SK-N-SH treated with all-trans-retinoic acid at 6 μM for 48 hours (cell line): ENCODE results near the gene ARMH4.

ENCODE experiments used
- ATAC-seq: fragments of 200-7000 bp; cut with Tn5 transposase; 3 replicates; pipeline ENCODE4 v1.9.1; 2020; ENCODE audit warnings: mild to moderate bottlenecking, moderate library complexity
- ARNTL ChIP-seq: fragments of 450-650 bp; formaldehyde crosslinking; IDR thresholded peaks from 2 replicates; pipeline ENCODE4 v1.5.0; 2020; ENCODE audit warnings: low read depth, mild to moderate bottlenecking, moderate library complexity, borderline replicate concordance
- BACH2 ChIP-seq: fragments of 250-450 bp; sonication (Bioruptor Pico); IDR thresholded peaks from 2 replicates; pipeline ENCODE4 v1.9.0; 2021; ENCODE audit warnings: mild to moderate bottlenecking, borderline replicate concordance
- CSDC2 ChIP-seq: fragments of 250-450 bp; sonication (Bioruptor Pico); IDR thresholded peaks from 2 replicates; pipeline ENCODE4 v1.5.0; 2020; ENCODE audit warnings: mild to moderate bottlenecking, moderate library complexity
- ESRRG ChIP-seq: fragments of 250-450 bp; sonication (Bioruptor Pico); IDR thresholded peaks from 2 replicates; pipeline ENCODE4 v1.6.1; 2021; ENCODE audit warnings: mild to moderate bottlenecking
- GLIS3 ChIP-seq: fragments of 250-450 bp; sonication (Bioruptor Pico); IDR thresholded peaks from 2 replicates; pipeline ENCODE4 v1.5.0; 2020; ENCODE audit warnings: mild to moderate bottlenecking, moderate library complexity
- ISL1 ChIP-seq: fragments of 250-450 bp; sonication (Bioruptor Pico); IDR thresholded peaks from 2 replicates; pipeline ENCODE4 v2.1.2; 2022; ENCODE audit warnings: mild to moderate bottlenecking, moderate library complexity
- OSR1 ChIP-seq: fragments of 250-450 bp; sonication (Bioruptor Pico); IDR thresholded peaks from 2 replicates; pipeline ENCODE4 v1.8.0; 2022; ENCODE audit warnings: moderate library complexity, mild to moderate bottlenecking, inconsistent platforms
- PPARA ChIP-seq: fragments of 250-450 bp; sonication (Bioruptor Pico); IDR thresholded peaks from 2 replicates; pipeline ENCODE4 v1.5.0; 2020; ENCODE audit warnings: mild to moderate bottlenecking, borderline replicate concordance
- RARB ChIP-seq: fragments of 250-450 bp; sonication (Bioruptor Pico); IDR thresholded peaks from 2 replicates; pipeline ENCODE4 v1.8.0; 2021; ENCODE audit warnings: mild to moderate bottlenecking, moderate library complexity
- SNAI2 ChIP-seq: fragments of 250-450 bp; sonication (Bioruptor Pico); IDR thresholded peaks from 2 replicates; pipeline ENCODE4 v1.5.0; 2020; ENCODE audit warnings: mild to moderate bottlenecking, moderate library complexity
- TCF4 ChIP-seq: fragments of 250-450 bp; sonication (Bioruptor Pico); IDR thresholded peaks from 2 replicates; pipeline ENCODE4 v1.8.0; 2021; ENCODE audit warnings: mild to moderate bottlenecking, moderate library complexity, borderline replicate concordance
- TOX ChIP-seq: fragments of 250-450 bp; sonication (Bioruptor Pico); IDR thresholded peaks from 2 replicates; pipeline ENCODE4 v1.8.0; 2021; ENCODE audit warnings: mild to moderate bottlenecking, moderate library complexity, borderline replicate concordance
- ZC3H10 ChIP-seq: fragments of 250-450 bp; sonication (Bioruptor Pico); IDR thresholded peaks from 2 replicates; pipeline ENCODE4 v1.5.1; 2021; ENCODE audit warnings: mild to moderate bottlenecking, moderate library complexity
- ZFP3 ChIP-seq: fragments of 250-450 bp; sonication (Bioruptor Pico); IDR thresholded peaks from 2 replicates; pipeline ENCODE4 v1.5.0; 2020; ENCODE audit warnings: mild to moderate bottlenecking, moderate library complexity
- ZFP30 ChIP-seq: fragments of 450-650 bp; formaldehyde crosslinking; IDR thresholded peaks from 2 replicates; pipeline ENCODE4 v1.5.0; 2022; ENCODE audit warnings: mild to moderate bottlenecking, moderate library complexity
- ZNF565 ChIP-seq: fragments of 450-650 bp; formaldehyde crosslinking; conservative IDR thresholded peaks from 2 replicates; pipeline ENCODE4 v1.5.0; 2020; ENCODE audit warnings: low read depth, mild to moderate bottlenecking, moderate library complexity
- ZNF70 ChIP-seq: fragments of 450-650 bp; formaldehyde crosslinking; IDR thresholded peaks from 2 replicates; pipeline ENCODE4 v1.5.0; 2020; ENCODE audit warnings: mild to moderate bottlenecking, moderate library complexity
- ZNF8 ChIP-seq: fragments of 450-650 bp; formaldehyde crosslinking; IDR thresholded peaks from 2 replicates; pipeline ENCODE4 v1.5.0; 2020; ENCODE audit warnings: mild to moderate bottlenecking, moderate library complexity
- TF ChIP-seq, protein P1 (sequence below): fragments of 250-450 bp; sonication (Bioruptor Pico); IDR thresholded peaks from 2 replicates; pipeline ENCODE4 v1.5.1; 2021; ENCODE audit warnings: mild to moderate bottlenecking, moderate library complexity
- TF ChIP-seq, protein P2 (sequence below): fragments of 250-450 bp; sonication (Bioruptor Pico); IDR thresholded peaks from 2 replicates; pipeline ENCODE4 v1.5.1; 2020; ENCODE audit warnings: low read depth, mild to moderate bottlenecking, moderate library complexity
- TF ChIP-seq, protein P3 (sequence below): fragments of 250-450 bp; sonication (Bioruptor Pico); IDR thresholded peaks from 2 replicates; pipeline ENCODE4 v1.8.0; 2021; ENCODE audit warnings: low read depth, mild to moderate bottlenecking, moderate library complexity, borderline replicate concordance
- TF ChIP-seq, protein P4 (sequence below): fragments of 250-450 bp; sonication (Bioruptor Pico); IDR thresholded peaks from 2 replicates; pipeline ENCODE4 v1.8.0; 2020; ENCODE audit warnings: mild to moderate bottlenecking, moderate library complexity, borderline replicate concordance

Gene ARMH4

DNA sequence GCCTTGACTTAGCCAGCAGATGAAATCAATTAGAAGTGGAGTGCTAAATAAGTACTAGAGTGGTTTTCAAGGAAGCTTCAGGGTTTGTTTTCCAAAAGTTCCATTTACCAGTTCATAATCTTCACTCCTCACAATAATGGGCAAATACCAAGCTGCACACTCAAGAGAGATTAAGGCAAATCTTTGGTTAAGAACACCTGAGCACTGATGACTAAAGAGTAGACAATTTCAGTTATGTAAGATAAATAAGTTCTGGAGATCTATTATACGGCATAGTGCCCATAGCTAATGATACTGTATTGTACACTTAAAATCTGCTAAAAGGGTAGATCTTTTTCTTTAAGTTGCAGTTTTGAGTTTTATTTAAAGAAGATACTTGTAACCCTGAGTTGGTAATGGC, 125.0 kb downstream of the ARMH4 start:
- no peak for ATAC-seq

DNA sequence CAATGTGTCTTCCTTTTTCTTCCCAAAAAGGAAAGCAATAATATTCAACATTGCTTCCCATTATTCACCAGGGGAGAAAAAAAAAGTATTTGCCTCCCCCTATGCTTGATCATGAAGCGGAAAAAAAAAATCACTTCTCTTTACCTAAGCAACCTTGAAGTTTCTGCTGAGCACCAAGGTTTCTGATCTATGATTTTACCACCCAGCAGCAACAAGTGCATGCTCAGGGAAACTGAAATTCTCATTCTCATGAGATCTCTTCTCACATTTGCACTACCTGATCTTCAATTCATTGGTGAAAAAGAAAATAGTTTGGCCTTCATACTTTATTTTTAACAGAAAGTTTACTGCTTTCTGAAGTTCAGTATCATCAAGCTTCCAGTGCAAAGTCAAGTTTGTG, 125.8 kb downstream of the ARMH4 start:
- TF ChIP-seq ZNF70 = no peak
- TF ChIP-seq ZC3H10 = no peak
- no peak for ATAC-seq

More for the DNA sequence above, 125.0 kb downstream of the ARMH4 start:
- TF ChIP-seq CSDC2 (no peak), OSR1 (CRISPR knock-in tag) (no peak), BACH2 (CRISPR knock-in tag) (no peak), GLIS3 (CRISPR knock-in tag) (no peak), ZFP30 (CRISPR knock-in tag) (no peak), ZNF70 (no peak), ARNTL (CRISPR knock-in tag) (no peak), SNAI2 (CRISPR knock-in tag) (no peak)
- TF ChIP-seq, protein P1, sequence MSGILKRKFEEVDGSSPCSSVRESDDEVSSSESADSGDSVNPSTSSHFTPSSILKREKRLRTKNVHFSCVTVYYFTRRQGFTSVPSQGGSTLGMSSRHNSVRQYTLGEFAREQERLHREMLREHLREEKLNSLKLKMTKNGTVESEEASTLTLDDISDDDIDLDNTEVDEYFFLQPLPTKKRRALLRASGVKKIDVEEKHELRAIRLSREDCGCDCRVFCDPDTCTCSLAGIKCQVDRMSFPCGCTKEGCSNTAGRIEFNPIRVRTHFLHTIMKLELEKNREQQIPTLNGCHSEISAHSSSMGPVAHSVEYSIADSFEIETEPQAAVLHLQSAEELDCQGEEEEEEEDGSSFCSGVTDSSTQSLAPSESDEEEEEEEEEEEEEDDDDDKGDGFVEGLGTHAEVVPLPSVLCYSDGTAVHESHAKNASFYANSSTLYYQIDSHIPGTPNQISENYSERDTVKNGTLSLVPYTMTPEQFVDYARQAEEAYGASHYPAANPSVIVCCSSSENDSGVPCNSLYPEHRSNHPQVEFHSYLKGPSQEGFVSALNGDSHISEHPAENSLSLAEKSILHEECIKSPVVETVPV = no peak
- TF ChIP-seq, protein P2, sequence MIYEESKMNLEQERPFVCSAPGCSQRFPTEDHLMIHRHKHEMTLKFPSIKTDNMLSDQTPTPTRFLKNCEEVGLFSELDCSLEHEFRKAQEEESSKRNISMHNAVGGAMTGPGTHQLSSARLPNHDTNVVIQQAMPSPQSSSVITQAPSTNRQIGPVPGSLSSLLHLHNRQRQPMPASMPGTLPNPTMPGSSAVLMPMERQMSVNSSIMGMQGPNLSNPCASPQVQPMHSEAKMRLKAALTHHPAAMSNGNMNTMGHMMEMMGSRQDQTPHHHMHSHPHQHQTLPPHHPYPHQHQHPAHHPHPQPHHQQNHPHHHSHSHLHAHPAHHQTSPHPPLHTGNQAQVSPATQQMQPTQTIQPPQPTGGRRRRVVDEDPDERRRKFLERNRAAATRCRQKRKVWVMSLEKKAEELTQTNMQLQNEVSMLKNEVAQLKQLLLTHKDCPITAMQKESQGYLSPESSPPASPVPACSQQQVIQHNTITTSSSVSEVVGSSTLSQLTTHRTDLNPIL (CRISPR knock-in tag) = no peak

DNA sequence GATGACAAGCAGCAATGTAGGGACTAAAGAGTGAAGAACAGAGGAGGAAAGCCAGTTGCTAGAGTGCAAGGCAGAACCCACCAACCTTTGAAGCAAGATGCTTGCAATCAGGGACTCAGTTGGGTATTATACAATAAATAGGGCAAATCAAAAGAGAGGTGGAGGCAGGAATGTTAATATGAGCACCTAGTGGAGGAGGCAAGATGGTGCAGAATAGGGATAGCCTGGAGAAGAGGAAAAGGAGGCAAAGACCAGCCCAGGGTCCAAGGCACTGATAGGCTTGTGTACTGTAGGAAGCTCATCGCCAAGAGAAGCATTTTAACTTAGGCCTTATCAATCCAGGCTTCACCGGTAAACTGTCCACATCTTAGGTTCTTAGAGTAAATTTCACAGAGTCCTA, 137.2 kb downstream of the ARMH4 start:
- TF ChIP-seq OSR1 (CRISPR knock-in tag) = no peak
- TF ChIP-seq SNAI2 (CRISPR knock-in tag) = no peak
- no peak for ATAC-seq

DNA sequence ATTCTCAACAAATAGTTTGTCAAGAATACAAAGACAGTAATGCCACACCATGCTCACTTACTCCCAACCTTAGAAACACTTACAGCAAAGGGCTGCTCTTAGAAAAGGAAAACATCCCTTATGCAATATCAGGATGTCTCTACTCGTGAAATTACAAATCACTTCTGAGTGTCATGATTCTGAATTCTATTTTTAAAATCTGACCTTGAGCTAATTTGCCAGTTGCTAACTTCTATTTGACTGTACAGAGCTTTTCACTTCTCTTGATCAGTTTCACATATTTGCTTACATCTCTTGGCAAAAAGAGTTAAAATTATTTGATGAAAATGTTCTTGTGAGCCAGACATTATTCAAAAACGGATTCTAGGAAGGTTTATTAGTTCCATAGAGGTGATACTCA, 149.4 kb downstream of the ARMH4 start:
- no peak for ATAC-seq
- TF ChIP-seq ZFP3 (CRISPR knock-in tag) (no peak), BACH2 (CRISPR knock-in tag) (no peak), TCF4 (CRISPR knock-in tag) (no peak), ARNTL (CRISPR knock-in tag) (no peak), PPARA (CRISPR knock-in tag) (no peak), OSR1 (CRISPR knock-in tag) (no peak), ZNF8 (CRISPR knock-in tag) (no peak), TOX (no peak), ZNF70 (no peak), ISL1 (CRISPR knock-in tag) (no peak), GLIS3 (CRISPR knock-in tag) (no peak), ESRRG (CRISPR knock-in tag) (no peak), CSDC2 (no peak), RARB (no peak)
- TF ChIP-seq, protein P1 = no peak
- TF ChIP-seq, protein P3, sequence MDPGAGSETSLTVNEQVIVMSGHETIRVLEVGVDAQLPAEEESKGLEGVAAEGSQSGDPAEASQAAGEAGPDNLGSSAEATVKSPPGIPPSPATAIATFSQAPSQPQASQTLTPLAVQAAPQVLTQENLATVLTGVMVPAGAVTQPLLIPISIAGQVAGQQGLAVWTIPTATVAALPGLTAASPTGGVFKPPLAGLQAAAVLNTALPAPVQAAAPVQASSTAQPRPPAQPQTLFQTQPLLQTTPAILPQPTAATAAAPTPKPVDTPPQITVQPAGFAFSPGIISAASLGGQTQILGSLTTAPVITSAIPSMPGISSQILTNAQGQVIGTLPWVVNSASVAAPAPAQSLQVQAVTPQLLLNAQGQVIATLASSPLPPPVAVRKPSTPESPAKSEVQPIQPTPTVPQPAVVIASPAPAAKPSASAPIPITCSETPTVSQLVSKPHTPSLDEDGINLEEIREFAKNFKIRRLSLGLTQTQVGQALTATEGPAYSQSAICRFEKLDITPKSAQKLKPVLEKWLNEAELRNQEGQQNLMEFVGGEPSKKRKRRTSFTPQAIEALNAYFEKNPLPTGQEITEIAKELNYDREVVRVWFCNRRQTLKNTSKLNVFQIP (CRISPR knock-in tag) = no peak

DNA sequence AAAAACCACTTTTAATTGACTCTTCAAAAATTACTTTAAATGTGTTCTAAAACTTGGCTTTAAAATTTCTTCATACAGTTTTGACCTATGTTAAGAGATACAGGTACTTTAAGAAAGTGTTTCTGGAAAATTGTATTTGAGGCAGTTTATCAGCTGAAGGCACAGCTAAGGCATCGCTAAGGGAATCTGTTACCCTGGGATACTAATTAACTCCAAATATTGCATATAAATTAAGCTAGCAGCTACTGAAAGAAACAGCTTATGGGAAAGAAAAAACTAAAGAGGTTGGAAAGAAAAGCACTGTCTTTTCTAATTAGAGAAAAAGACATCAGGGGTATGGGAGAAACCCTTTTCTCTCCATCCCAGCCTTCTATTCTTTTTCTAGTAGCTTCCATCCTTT, 152.0 kb downstream of the ARMH4 start:
- TF ChIP-seq PPARA (CRISPR knock-in tag) (no peak), ZC3H10 (no peak), SNAI2 (CRISPR knock-in tag) (no peak), ZNF8 (CRISPR knock-in tag) (no peak), ESRRG (CRISPR knock-in tag) (no peak), BACH2 (CRISPR knock-in tag) (no peak), ZNF565 (no peak), ZFP30 (CRISPR knock-in tag) (no peak), OSR1 (CRISPR knock-in tag) (no peak), RARB (no peak)
- TF ChIP-seq, protein P2 (CRISPR knock-in tag) = no peak
- TF ChIP-seq, protein P4, sequence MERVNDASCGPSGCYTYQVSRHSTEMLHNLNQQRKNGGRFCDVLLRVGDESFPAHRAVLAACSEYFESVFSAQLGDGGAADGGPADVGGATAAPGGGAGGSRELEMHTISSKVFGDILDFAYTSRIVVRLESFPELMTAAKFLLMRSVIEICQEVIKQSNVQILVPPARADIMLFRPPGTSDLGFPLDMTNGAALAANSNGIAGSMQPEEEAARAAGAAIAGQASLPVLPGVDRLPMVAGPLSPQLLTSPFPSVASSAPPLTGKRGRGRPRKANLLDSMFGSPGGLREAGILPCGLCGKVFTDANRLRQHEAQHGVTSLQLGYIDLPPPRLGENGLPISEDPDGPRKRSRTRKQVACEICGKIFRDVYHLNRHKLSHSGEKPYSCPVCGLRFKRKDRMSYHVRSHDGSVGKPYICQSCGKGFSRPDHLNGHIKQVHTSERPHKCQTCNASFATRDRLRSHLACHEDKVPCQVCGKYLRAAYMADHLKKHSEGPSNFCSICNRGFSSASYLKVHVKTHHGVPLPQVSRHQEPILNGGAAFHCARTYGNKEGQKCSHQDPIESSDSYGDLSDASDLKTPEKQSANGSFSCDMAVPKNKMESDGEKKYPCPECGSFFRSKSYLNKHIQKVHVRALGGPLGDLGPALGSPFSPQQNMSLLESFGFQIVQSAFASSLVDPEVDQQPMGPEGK (CRISPR knock-in tag) = no peak
- TF ChIP-seq, protein P3 (CRISPR knock-in tag) = no peak
- TF ChIP-seq, all 23 proteins: peak for 0
- no peak for ATAC-seq
